Trophoblast cell (in vitro differentiated cells and primary cell): ENCODE results near the gene ENTREP3.
"Not testable (repeated sequence)": the region's sequence is repeated elsewhere in the genome, so short reads cannot be mapped to it uniquely, and the experiment has no call there.

ENCODE experiments used
- DNase-seq, 2 donors: peaks; one replicate each; pipeline ENCODE4 v3.0.0-alpha.2; 2016
- H2AFZ ChIP-seq: 2 replicates; pipeline ENCODE4 v1.6.1; 2013; ENCODE audit warnings: low read length, moderate library complexity, mild to moderate bottlenecking; ENCODE audit not compliant: insufficient read depth, poor library complexity
- H2AK5ac ChIP-seq: 2 replicates; pipeline ENCODE4 v1.6.1; 2013; ENCODE audit warnings: mild to moderate bottlenecking, low read length
- H2BK120ac ChIP-seq: 2 replicates; pipeline ENCODE4 v1.6.1; 2013; ENCODE audit warnings: low read length, mild to moderate bottlenecking, moderate library complexity; ENCODE audit not compliant: insufficient read depth, poor library complexity
- H2BK12ac ChIP-seq: 2 replicates; pipeline ENCODE4 v1.6.1; 2013; ENCODE audit warnings: mild to moderate bottlenecking, low read length, moderate library complexity
- H2BK5ac ChIP-seq: 2 replicates; pipeline ENCODE4 v1.6.1; 2013; ENCODE audit warnings: low read length, low read depth, moderate library complexity, mild to moderate bottlenecking; ENCODE audit not compliant: poor library complexity
- H3K14ac ChIP-seq: 2 replicates; pipeline ENCODE4 v1.6.1; 2013; ENCODE audit warnings: mild to moderate bottlenecking, low read length
- H3K18ac ChIP-seq: 2 replicates; pipeline ENCODE4 v1.6.1; 2013; ENCODE audit warnings: mild to moderate bottlenecking, low read length
- H3K23ac ChIP-seq: 2 replicates; pipeline ENCODE4 v1.6.1; 2013; ENCODE audit warnings: low read length
- H3K27ac ChIP-seq: 2 replicates; pipeline ENCODE4 v1.5.1; 2013; ENCODE audit warnings: low read depth, mild to moderate bottlenecking, inconsistent platforms, low read length, moderate library complexity
- H3K27me3 ChIP-seq: 2 replicates; pipeline ENCODE4 v1.6.1; 2013; ENCODE audit warnings: inconsistent platforms, mild to moderate bottlenecking, low read length, moderate library complexity; ENCODE audit not compliant: insufficient read depth
- H3K36me3 ChIP-seq, 2 experiments: 1 replicate in 1 of 2; 2 replicates in 1 of 2; pipeline ENCODE4 v1.6.1; 2013; ENCODE audit warnings: low read length in 2 of 2, mild to moderate bottlenecking in 2 of 2, moderate library complexity in 1 of 2; ENCODE audit not compliant: insufficient read depth in 2 of 2, control insufficient read depth in 1 of 2
- H3K4ac ChIP-seq: 2 replicates; pipeline ENCODE4 v1.6.1; 2013; ENCODE audit warnings: low read depth, mild to moderate bottlenecking, low read length, moderate library complexity
- H3K4me1 ChIP-seq, 2 experiments: 1 replicate in 1 of 2; 2 replicates in 1 of 2; pipeline ENCODE4 v1.6.1; 2013; ENCODE audit warnings: low read length in 2 of 2, mild to moderate bottlenecking in 2 of 2, moderate library complexity in 1 of 2; ENCODE audit not compliant: insufficient read depth in 2 of 2, control insufficient read depth in 1 of 2
- H3K4me2 ChIP-seq: 2 replicates; pipeline ENCODE4 v1.6.1; 2013; ENCODE audit warnings: inconsistent platforms, mild to moderate bottlenecking, low read length, moderate library complexity
- H3K4me3 ChIP-seq: 2 replicates; pipeline ENCODE4 v1.5.1; 2013; ENCODE audit warnings: mild to moderate bottlenecking, low read depth, low read length, inconsistent platforms
- H3K79me1 ChIP-seq: one replicate; pipeline ENCODE4 v1.6.1; 2013; ENCODE audit warnings: low read length
- H3K79me2 ChIP-seq: 2 replicates; pipeline ENCODE4 v1.6.1; 2013; ENCODE audit warnings: low read length, mild to moderate bottlenecking; ENCODE audit not compliant: control insufficient read depth, insufficient read depth, poor library complexity
- H3K9ac ChIP-seq: 2 replicates; pipeline ENCODE4 v1.6.1; 2013; ENCODE audit warnings: mild to moderate bottlenecking, low read length
- H3K9me3 ChIP-seq: 2 replicates; pipeline ENCODE4 v1.6.1; 2013; ENCODE audit warnings: low read depth, mild to moderate bottlenecking, control low read depth, inconsistent platforms, low read length; ENCODE audit not compliant: insufficient read depth
- H4K12ac ChIP-seq: 2 replicates; pipeline ENCODE4 v1.6.1; 2013; ENCODE audit warnings: low read depth, mild to moderate bottlenecking, low read length, moderate library complexity
- H4K8ac ChIP-seq: 2 replicates; pipeline ENCODE4 v1.6.1; 2013; ENCODE audit warnings: low read depth, mild to moderate bottlenecking, low read length, moderate library complexity
- H4K91ac ChIP-seq: one replicate; pipeline ENCODE4 v1.6.1; 2013; ENCODE audit warnings: low read depth, mild to moderate bottlenecking, low read length, moderate library complexity
- WGBS: extraction: QIAGEN DNeasy Blood & Tissue Kit; methylation state at CpG from one replicate; pipeline ENCODE4 v1.1.7; 2013; ENCODE audit warnings: missing lambda C conversion rate; ENCODE audit not compliant: insufficient read length, insufficient coverage; ENCODE audit errors: extremely low coverage; 5-methylcytosine and 5-hydroxymethylcytosine counted together

Gene ENTREP3

DNA sequence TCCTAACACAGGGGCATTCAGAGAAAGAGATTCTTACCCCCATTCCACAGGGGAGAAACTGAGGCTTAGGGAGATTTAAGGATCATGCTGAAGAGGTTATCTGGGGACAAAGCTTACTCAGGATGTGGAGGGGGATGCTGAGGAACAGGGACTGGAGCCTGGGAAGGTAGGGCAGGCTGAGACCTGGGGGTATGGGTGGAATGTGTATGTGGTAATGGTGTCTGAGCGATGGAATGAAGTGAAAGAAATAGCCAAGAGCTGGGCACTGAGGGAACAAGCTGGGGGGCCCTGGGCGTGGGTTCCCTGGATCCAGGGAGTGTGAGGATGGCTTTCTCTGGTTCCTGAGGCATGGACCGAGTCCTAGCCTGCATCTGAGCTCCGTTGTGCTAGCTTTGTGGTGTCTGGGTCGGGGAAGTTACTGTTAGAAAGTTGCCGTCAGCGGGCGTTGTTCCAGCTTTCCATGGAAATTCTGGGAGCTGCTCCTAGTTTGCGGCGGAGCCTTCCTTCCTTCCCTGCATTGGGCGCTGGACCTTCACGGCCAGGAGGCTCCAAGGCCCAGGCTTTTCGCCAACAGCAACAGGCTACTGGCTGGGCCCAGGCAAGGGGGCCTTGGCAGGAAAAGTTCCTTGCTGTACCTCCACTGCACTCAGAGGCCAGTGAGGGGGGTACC, 43.8 kb downstream of the ENTREP3 start:
- H3K4me1 ChIP-seq = peaks cover 12 to 14% of the 10 kb centered on the region in 2 experiments
- H3K36me3 ChIP-seq = peaks cover 13 to 16% of the 10 kb centered on the region in 2 experiments
- not testable (repeated sequence) for H3K9me3 ChIP-seq, H2BK5ac ChIP-seq, H2AFZ ChIP-seq, H2BK12ac ChIP-seq, H4K8ac ChIP-seq, H3K14ac ChIP-seq, H3K23ac ChIP-seq, H2AK5ac ChIP-seq, H4K91ac ChIP-seq, H3K4me2 ChIP-seq, H3K4me3 ChIP-seq, H4K12ac ChIP-seq, H2BK120ac ChIP-seq, H3K4ac ChIP-seq, H3K27ac ChIP-seq, H3K18ac ChIP-seq, H3K27me3 ChIP-seq, H3K9ac ChIP-seq
- no CpG with 5 or more reads among the region's 13 CpGs for WGBS
- peaks cover 12% of the 10 kb centered on the region for H3K79me2 ChIP-seq
- H3K79me1 ChIP-seq = peaks cover 18% of the 10 kb centered on the region
- peak in 1 of 2 donors; percentile 34 for DNase-seq

DNA sequence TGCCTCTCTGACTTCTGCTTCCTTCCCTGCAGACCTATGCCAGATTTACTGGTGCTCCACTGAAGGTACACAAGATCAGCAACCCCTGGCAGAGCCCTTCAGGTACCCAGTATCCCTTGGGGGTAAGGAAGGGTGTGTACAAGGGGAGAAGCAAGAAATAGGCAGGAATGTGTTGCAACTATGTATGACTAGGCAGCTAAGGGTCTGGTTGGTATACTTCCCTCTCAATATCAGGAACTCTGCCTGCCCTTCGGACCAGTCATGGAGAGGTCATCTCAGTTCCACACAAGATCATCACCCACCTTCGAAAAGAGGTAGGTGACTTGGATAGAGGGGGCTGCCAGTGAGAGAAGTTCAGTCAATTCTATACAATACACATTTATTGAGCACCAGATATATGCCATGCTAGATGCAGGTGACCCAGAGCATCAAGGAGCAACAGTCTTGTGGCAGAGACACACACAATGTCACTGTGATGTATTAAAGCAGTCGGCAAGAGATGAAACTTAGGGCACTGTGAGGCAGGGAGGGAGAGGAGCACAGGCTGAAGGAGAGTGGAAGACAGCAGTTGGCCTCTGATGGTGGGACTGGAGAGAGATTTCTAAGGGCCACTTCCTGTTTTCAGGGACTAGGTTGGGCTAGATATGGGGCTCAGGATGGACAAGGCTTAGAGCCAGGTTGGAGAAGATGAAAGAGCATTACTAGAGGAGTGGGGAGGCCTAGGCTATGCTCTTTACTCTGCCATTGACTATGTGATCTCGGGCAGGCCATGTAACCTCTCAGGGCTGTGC, 44.8 kb downstream of the ENTREP3 start:
- Histone ChIP-seq H3K4ac (no peak overlapping the region), H3K14ac (no peak overlapping the region), H3K4me3 (no peak overlapping the region), H3K9me3 (no peaks in the 10 kb centered on the region), H3K23ac (no peak overlapping the region), H3K27me3 (no peaks in the 10 kb centered on the region), H3K4me1 (peaks cover 12 to 14% of the 10 kb centered on the region in 2 experiments), H3K27ac (no peak overlapping the region), H2AFZ (no peak overlapping the region), H2BK5ac (no peak overlapping the region), H3K36me3 (peaks cover 13 to 15% of the 10 kb centered on the region in 2 experiments), H3K9ac (no peak overlapping the region), H2BK12ac (no peak overlapping the region), H4K8ac (no peak overlapping the region), H4K91ac (no peak overlapping the region), H2BK120ac (no peak overlapping the region), H3K79me1 (peaks cover 18% of the 10 kb centered on the region), H3K4me2 (no peak overlapping the region), H3K79me2 (peaks cover 12% of the 10 kb centered on the region), H3K18ac (no peak overlapping the region), H2AK5ac (no peak overlapping the region), H4K12ac (no peak overlapping the region)
- DNase-seq = no peak
- WGBS = no CpG with 5 or more reads among the region's 4 CpGs

DNA sequence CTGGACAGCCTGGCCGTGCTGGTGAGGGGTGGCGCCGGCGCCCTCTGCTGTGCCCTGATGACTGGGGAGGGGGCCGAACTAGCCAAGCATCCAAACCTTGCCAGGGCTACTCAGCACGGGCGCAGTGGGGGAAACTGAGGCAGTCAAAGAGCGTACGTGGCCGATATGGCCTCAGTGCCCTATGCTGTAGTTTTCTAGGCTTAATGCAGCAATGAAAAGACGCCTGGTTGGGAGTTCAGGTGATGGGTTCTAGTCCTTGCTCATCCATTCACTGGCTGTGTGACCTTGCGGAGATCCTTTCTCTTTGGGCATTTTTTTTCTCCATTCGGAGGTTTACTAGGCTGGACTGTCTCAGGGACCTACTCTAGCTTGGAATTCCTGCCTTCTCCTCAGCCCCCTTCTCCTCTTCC, 46.0 kb downstream of the ENTREP3 start:
- peak overlapping the region; percentile 28 for H2BK120ac ChIP-seq
- no CpG with 5 or more reads among the region's 13 CpGs for whole genome bisulfite sequencing

DNA sequence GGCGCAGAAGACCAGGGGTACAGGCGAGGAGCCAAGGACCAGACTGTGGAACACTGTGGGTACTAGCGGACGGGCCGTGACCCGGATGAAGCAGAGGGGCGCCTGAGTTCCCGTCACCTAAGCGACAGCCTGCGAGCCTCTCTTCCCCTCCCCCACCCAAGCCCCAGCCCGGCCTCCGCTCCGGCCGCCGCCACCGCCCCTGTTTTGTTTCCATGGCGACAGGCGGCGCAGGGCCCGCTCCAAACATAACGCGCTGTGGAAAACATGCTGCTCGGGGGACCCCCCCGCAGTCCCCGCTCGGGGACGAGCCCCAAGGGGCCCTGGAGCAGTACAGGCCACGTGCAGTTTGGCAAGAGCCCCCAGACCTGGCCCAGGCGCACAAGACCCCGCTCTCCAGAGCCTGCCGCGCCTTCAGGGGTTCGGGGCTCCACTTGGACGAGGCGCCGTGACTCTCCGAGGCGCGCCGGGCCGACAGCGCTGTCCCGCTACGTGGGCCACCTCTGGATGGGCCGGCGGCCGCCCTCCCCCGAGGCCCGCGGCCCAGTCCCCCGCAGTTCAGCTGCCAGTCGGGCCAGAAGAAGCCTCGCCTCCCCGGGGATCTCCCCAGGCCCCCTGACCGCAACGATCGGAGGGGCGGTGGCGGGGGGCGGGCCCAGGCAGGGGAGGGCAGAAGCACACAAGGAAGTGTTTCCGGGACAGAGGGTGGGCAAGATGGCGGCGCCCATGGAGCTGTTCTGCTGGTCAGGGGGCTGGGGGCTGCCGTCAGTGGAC, 46.6 kb downstream of the ENTREP3 start, which contains the start of gene MTX1:
MTX1 (plus strand) TSS at position 155 of the 771 bp plus-strand sequence; CDS start at position 265, 110 bp downstream.
- Histone ChIP-seq H2AK5ac (peak within 1 kb of the TSS; percentile 90), H2BK120ac (peak within 1 kb of the TSS; percentile 97), H3K23ac (no peak within 1 kb of the TSS), H3K14ac (peak within 1 kb of the TSS; percentile 97), H2BK5ac (peak within 1 kb of the TSS; percentile 98), H3K27me3 (no peaks in the 10 kb centered on the region), H3K4ac (peak within 1 kb of the TSS; percentile 98), H4K8ac (peak within 1 kb of the TSS; percentile 95), H4K12ac (peak within 1 kb of the TSS; percentile 96), H3K27ac (peak within 1 kb of the TSS; percentile 77), H3K4me2 (peak within 1 kb of the TSS; percentile 99), H3K9me3 (no peaks in the 10 kb centered on the region), H3K36me3 (peaks cover 11 to 14% of the 10 kb centered on the region in 2 experiments), H4K91ac (peak within 1 kb of the TSS; percentile 99), H2AFZ (peak within 1 kb of the TSS; percentile 94), H3K79me2 (peaks cover 12% of the 10 kb centered on the region), H3K4me3 (peak within 1 kb of the TSS; percentile 90), H2BK12ac (peak within 1 kb of the TSS; percentile 89), H3K4me1 (peaks cover 12 to 14% of the 10 kb centered on the region in 2 experiments), H3K9ac (peak within 1 kb of the TSS; percentile 85), H3K79me1 (peaks cover 18% of the 10 kb centered on the region), H3K18ac (peak within 1 kb of the TSS; percentile 98)
- peak; percentile 80 to 83 for DNase-seq
- no CpG with 5 or more reads among the region's 64 CpGs for WGBS

More for the DNA sequence above, 46.0 kb downstream of the ENTREP3 start:
- no peak for DNase-seq
- Histone ChIP-seq H3K36me3 (peaks cover 11 to 14% of the 10 kb centered on the region in 2 experiments), H3K23ac (no peak overlapping the region), H3K27ac (no peak overlapping the region), H3K4me3 (peak overlapping the region; percentile 90), H3K4ac (peak overlapping the region; percentile 60), H4K91ac (peak overlapping the region; percentile 95), H2AK5ac (peak overlapping the region; percentile 16), H3K18ac (peak overlapping the region; percentile 71), H3K79me2 (peaks cover 12% of the 10 kb centered on the region), H2BK12ac (no peak overlapping the region), H2AFZ (peak overlapping the region; percentile 72), H3K4me1 (peaks cover 12 to 14% of the 10 kb centered on the region in 2 experiments), H4K12ac (peak overlapping the region; percentile 67), H2BK5ac (peak overlapping the region; percentile 5), H4K8ac (peak overlapping the region; percentile 89), H3K9ac (peak overlapping the region; percentile 71), H3K79me1 (peaks cover 18% of the 10 kb centered on the region), H3K9me3 (no peaks in the 10 kb centered on the region), H3K14ac (peak overlapping the region; percentile 87), H3K4me2 (peak overlapping the region; percentile 99), H3K27me3 (no peaks in the 10 kb centered on the region)
